Left lung (tissue), 10 donors: ENCODE results near the gene BMPR1A. TPM values are rescaled to one million over a fixed set of nuclear protein-coding genes. Genes with fewer than 3 reads are reported as not detected.

ENCODE experiments used
- ATAC-seq: fragments of 200-7000 bp; cut with Tn5 transposase; one replicate; pipeline ENCODE4 v1.9.1; 2020; ENCODE audit warnings: moderate library complexity
- DNase-seq, 4 donors: peaks; one replicate each; pipeline ENCODE4 v3.0.0-alpha.2; 2013 to 2020
- H3K27ac ChIP-seq, 2 donors: fragments of 200-600 bp; sonication (generic) in 1 of 2; one replicate each; pipeline versions ENCODE4 v1.5.0 to v1.8.0; 2020 to 2021
- H3K27me3 ChIP-seq, 2 donors: fragments of 200-600 bp; sonication (generic) in 1 of 2; one replicate each; pipeline versions ENCODE4 v1.5.0 to v1.8.0; 2020 to 2021
- H3K36me3 ChIP-seq, 2 donors: fragments of 200-600 bp; sonication (generic) in 1 of 2; one replicate each; pipeline versions ENCODE4 v1.5.0 to v1.8.0; 2020 to 2021
- H3K4me1 ChIP-seq, 2 donors: fragments of 200-600 bp; one replicate each; pipeline ENCODE4 v1.8.0; 2021
- H3K4me3 ChIP-seq, 2 donors: fragments of 200-600 bp; sonication (generic) in 1 of 2; one replicate each; pipeline versions ENCODE4 v1.5.0 to v1.8.0; 2020 to 2021; ENCODE audit warnings: mild to moderate bottlenecking in 1 of 2
- H3K9me3 ChIP-seq, 2 donors: fragments of 200-600 bp; sonication (generic) in 1 of 2; one replicate each; pipeline versions ENCODE4 v1.5.0 to v1.8.0; 2020 to 2021
- intact Hi-C, 2 donors: fragments of 100-400 bp; cut with DNase I; formaldehyde crosslinking; loops; one replicate each; pipeline versions ENCODE4 v1.11.2 to v1.14.2; 2022
- polyA plus RNA-seq, 6 donors: library from polyadenylated mRNA; unstranded; fragments of 120-200 nt; gene quantifications; one replicate each; pipeline ENCODE4 v1.2.1, GENCODE V29; 2013; ENCODE audit not compliant: insufficient read length in 6 of 6
- total RNA-seq, 2 donors: library from RNA; stranded (reverse); fragmentation: NEBNext Ultra II Directional; extraction: Animal tissue kit (Norgen Biotek cat#: 25700); gene quantifications; one replicate each; pipeline ENCODE4 v1.2.1, GENCODE V29; 2021
- TF ChIP-seq, protein P1 (sequence below), 2 donors: fragments of 200-600 bp; sonication (generic) in 1 of 2; IDR thresholded peaks; one replicate each; pipeline versions ENCODE4 v1.5.0 to v1.8.0; 2021; ENCODE audit warnings: antibody characterized with exemption in 2 of 2
- donor health status: DM: no; HTN: yes; CAD: no.
- donor health status: DM: no; HTN: no; CAD: no.

BMPR1A gene
- total and polyA plus RNA-seq, 8 donors = 33.4 to 87.2 (median 72.9) TPM

GRCh38 chr10:86798611-86799010 is 42.2 kb downstream of the BMPR1A start:
- TF ChIP-seq, protein P1, sequence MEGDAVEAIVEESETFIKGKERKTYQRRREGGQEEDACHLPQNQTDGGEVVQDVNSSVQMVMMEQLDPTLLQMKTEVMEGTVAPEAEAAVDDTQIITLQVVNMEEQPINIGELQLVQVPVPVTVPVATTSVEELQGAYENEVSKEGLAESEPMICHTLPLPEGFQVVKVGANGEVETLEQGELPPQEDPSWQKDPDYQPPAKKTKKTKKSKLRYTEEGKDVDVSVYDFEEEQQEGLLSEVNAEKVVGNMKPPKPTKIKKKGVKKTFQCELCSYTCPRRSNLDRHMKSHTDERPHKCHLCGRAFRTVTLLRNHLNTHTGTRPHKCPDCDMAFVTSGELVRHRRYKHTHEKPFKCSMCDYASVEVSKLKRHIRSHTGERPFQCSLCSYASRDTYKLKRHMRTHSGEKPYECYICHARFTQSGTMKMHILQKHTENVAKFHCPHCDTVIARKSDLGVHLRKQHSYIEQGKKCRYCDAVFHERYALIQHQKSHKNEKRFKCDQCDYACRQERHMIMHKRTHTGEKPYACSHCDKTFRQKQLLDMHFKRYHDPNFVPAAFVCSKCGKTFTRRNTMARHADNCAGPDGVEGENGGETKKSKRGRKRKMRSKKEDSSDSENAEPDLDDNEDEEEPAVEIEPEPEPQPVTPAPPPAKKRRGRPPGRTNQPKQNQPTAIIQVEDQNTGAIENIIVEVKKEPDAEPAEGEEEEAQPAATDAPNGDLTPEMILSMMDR (IDR thresholded peaks at IDR 0.05) = no peak
- no peak for DNase-seq
- intact Hi-C loops = no loop called here

DNA sequence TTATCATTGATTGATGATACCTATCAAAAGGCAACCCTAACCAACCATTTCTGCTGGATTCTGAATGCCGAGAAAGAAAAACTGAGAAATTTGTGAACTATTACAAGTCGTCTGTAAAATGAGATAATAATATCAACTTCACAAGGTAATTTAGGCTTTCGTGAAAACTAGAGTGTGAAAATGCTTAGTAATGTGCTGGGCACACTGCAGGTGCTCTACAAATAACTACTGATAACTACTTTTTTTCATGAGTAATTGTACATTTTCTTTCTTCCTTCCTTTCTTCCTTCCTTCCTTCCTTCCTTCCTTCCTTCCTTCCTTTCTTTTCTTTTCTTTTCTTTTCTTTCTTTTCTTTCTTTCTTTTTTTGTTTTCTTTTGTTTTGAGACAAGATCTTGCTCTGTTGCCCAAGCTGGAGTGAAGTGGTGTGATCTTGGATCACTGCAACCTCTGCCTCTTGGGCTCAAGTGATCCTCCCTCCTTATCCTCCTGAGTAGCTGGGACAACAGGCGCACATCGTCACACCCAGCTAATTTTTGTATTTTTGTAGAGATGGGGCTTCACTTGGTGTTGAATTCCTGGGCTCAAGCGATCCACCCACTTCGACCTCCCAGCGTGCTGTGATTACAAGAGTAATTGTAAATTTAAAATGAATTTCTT is 42.9 kb downstream of the BMPR1A start:
- Histone ChIP-seq H3K36me3 (no peaks in the 10 kb centered on the region), H3K4me1 (peaks cover 3 to 18% of the 10 kb centered on the region in 2 donors), H3K9me3 (no peaks in the 10 kb centered on the region), H3K4me3 (no peak overlapping the region), H3K27me3 (peaks cover 0 to 6% of the 10 kb centered on the region in 2 donors), H3K27ac (no peak overlapping the region)
- intact Hi-C loops = no loop called here
- DNase-seq (no peak), ATAC-seq (no peak)
- TF ChIP-seq, protein P1 (IDR thresholded peaks at IDR 0.05) = no peak

More at GRCh38 chr10:86798611-86799010, 42.2 kb downstream of the BMPR1A start:
- H3K36me3 ChIP-seq = no peaks in the 10 kb centered on the region
- no peak for ATAC-seq
- peaks cover 3 to 18% of the 10 kb centered on the region in 2 donors for H3K4me1 ChIP-seq
- no peak overlapping the region for H3K27ac ChIP-seq
- no peaks in the 10 kb centered on the region for H3K9me3 ChIP-seq
- H3K4me3 ChIP-seq = no peak overlapping the region
- peaks cover 0 to 6% of the 10 kb centered on the region in 2 donors for H3K27me3 ChIP-seq

DNA sequence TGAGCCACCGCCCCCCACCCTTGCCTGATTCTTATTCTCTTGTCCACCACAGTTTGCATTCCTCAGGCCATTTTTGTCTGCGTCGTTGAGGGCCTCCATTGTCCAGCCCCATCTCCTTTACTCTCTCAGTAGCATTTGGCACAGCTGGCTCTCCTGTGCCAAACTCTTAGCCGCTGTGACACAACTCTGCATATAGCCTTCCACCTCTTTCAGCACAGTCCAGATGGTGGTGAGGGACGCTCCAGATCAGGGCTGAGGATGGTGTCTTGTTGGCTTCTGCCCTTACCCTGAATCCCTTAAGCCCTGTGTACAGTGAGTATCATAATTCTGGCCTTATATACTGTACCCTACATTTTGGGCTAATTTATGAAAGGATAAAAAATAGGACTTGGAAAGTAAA is 45.6 kb downstream of the BMPR1A start:
- Histone ChIP-seq H3K4me1 (peaks cover 3 to 8% of the 10 kb centered on the region in 2 donors), H3K27me3 (peaks cover 0 to 6% of the 10 kb centered on the region in 2 donors), H3K4me3 (no peak overlapping the region), H3K36me3 (no peaks in the 10 kb centered on the region), H3K27ac (no peak overlapping the region), H3K9me3 (no peaks in the 10 kb centered on the region)
- TF ChIP-seq, protein P1 (IDR thresholded peaks at IDR 0.05) = no peak
- DNase-seq (no peak), ATAC-seq (no peak)
- intact Hi-C loops = no loop called here

- no peaks in the 10 kb centered on the region for H3K36me3 ChIP-seq
- H3K4me1 ChIP-seq = peaks cover 3 to 8% of the 10 kb centered on the region in 2 donors
- intact Hi-C loops = no loop called here
- no peak overlapping the region for H3K4me3 ChIP-seq
- no peaks in the 10 kb centered on the region for H3K27me3 ChIP-seq
- TF ChIP-seq, protein P1 (IDR thresholded peaks at IDR 0.05) = no peak
- ATAC-seq = no peak
- no peak for DNase-seq
- H3K27ac ChIP-seq = no peak overlapping the region
- H3K9me3 ChIP-seq = no peaks in the 10 kb centered on the region
Measured at GRCh38 chr10:86802473-86803108, 46.2 kb downstream of the BMPR1A start.

DNA sequence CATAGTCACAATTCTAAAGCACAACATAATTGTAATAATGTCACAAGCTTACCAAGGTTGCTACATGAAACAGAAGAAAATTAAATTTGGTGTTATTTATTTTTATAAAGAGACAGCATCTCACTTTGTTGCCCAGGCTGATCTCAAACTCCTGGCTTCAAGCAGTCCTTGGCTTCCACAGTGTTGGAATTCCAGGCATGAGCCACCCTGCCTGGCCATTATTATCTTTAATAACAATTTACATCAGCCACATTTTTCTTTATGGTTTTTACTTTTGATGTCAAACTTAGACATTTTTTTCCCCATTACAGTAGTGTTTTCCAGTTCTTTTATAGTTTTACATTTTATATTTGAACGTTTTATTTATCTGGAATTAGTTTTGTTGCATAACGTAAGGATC is 46.7 kb downstream of the BMPR1A start:
- TF ChIP-seq, protein P1 (IDR thresholded peaks at IDR 0.05) = no peak
- no peaks in the 10 kb centered on the region for H3K27me3 ChIP-seq
- intact Hi-C loops = no loop called here
- H3K27ac ChIP-seq = no peak overlapping the region
- no peak overlapping the region for H3K4me3 ChIP-seq
- H3K36me3 ChIP-seq = no peaks in the 10 kb centered on the region
- H3K4me1 ChIP-seq = peaks cover 3 to 8% of the 10 kb centered on the region in 2 donors
- H3K9me3 ChIP-seq = no peaks in the 10 kb centered on the region
- DNase-seq = no peak
- no peak for ATAC-seq
